Upper lobe of right lung (tissue), 1 donor: ENCODE data around the gene KRT76. TPM values are rescaled to one million over a fixed set of nuclear protein-coding genes. Genes with fewer than 3 reads are reported as not detected.

ENCODE experiments used
- ATAC-seq: fragments of 200-7000 bp; cut with Tn5 transposase; one replicate; pipeline ENCODE4 v1.9.1; 2020; ENCODE audit warnings: mild to moderate bottlenecking, moderate library complexity
- DNase-seq: peaks from one replicate; pipeline ENCODE4 v3.0.0-alpha.2; 2020
- H3K27ac ChIP-seq: fragments of 200-600 bp; one replicate; pipeline ENCODE4 v1.8.0; 2022
- H3K27me3 ChIP-seq: fragments of 200-600 bp; one replicate; pipeline ENCODE4 v1.8.0; 2022; ENCODE audit warnings: mild to moderate bottlenecking
- H3K36me3 ChIP-seq: fragments of 200-600 bp; one replicate; pipeline ENCODE4 v1.8.0; 2022
- H3K4me1 ChIP-seq: fragments of 200-600 bp; one replicate; pipeline ENCODE4 v1.8.0; 2022
- H3K4me3 ChIP-seq: fragments of 200-600 bp; one replicate; pipeline ENCODE4 v1.8.0; 2022; ENCODE audit warnings: mild to moderate bottlenecking
- H3K9me3 ChIP-seq: fragments of 200-600 bp; one replicate; pipeline ENCODE4 v1.8.0; 2022
- intact Hi-C: fragments of 100-400 bp; cut with DNase I; formaldehyde crosslinking; loops from one replicate; pipeline ENCODE4 v1.11.0; 2022
- total RNA-seq: library from RNA; stranded (reverse); fragmentation: NEBNext Ultra II Directional; extraction: Animal tissue kit (Norgen Biotek cat#: 25700); gene quantifications from one replicate; pipeline ENCODE4 v1.2.1, GENCODE V29; 2021
- TF ChIP-seq, protein P1 (sequence below): fragments of 200-600 bp; IDR thresholded peaks from one replicate; pipeline ENCODE4 v1.8.0; 2022; ENCODE audit warnings: antibody characterized with exemption
- donor health status: DM: no; HTN: yes; CAD: no; lungs with severe emphysema.

The KRT76 gene
- total RNA-seq, 1 donor from 2014 or later = not detected

- peaks cover 16% of the 10 kb centered on the region for H3K27me3 ChIP-seq
Observed at GRCh38 chr12:52774629-52775250, 2.4 kb downstream of the KRT76 start.

GRCh38 chr12:52772772-52773171, 4.4 kb downstream of the KRT76 start:
- ATAC-seq = peak; percentile 54
- H3K27ac ChIP-seq = no peak overlapping the region
- DNase-seq = no peak
- H3K9me3 ChIP-seq = no peaks in the 10 kb centered on the region
- intact Hi-C loops = no loop called here
- H3K4me3 ChIP-seq = no peak overlapping the region
- H3K4me1 ChIP-seq = no peaks in the 10 kb centered on the region
- TF ChIP-seq, protein P1, sequence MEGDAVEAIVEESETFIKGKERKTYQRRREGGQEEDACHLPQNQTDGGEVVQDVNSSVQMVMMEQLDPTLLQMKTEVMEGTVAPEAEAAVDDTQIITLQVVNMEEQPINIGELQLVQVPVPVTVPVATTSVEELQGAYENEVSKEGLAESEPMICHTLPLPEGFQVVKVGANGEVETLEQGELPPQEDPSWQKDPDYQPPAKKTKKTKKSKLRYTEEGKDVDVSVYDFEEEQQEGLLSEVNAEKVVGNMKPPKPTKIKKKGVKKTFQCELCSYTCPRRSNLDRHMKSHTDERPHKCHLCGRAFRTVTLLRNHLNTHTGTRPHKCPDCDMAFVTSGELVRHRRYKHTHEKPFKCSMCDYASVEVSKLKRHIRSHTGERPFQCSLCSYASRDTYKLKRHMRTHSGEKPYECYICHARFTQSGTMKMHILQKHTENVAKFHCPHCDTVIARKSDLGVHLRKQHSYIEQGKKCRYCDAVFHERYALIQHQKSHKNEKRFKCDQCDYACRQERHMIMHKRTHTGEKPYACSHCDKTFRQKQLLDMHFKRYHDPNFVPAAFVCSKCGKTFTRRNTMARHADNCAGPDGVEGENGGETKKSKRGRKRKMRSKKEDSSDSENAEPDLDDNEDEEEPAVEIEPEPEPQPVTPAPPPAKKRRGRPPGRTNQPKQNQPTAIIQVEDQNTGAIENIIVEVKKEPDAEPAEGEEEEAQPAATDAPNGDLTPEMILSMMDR = no peak
- peaks cover 6% of the 10 kb centered on the region for H3K27me3 ChIP-seq
- no peaks in the 10 kb centered on the region for H3K36me3 ChIP-seq

More at GRCh38 chr12:52774629-52775250, 2.4 kb downstream of the KRT76 start:
- TF ChIP-seq, protein P1 = no peak
- H3K4me1 ChIP-seq = no peaks in the 10 kb centered on the region
- H3K4me3 ChIP-seq = no peak overlapping the region
- intact Hi-C loops = no loop called here
- no peak overlapping the region for H3K27ac ChIP-seq
- no peaks in the 10 kb centered on the region for H3K9me3 ChIP-seq
- ATAC-seq (no peak), DNase-seq (peak; percentile 37)
- no peaks in the 10 kb centered on the region for H3K36me3 ChIP-seq

GRCh38 chr12:52772188-52772587, 5.0 kb downstream of the KRT76 start:
- intact Hi-C loops = no loop called here
- no peak overlapping the region for H3K4me3 ChIP-seq
- H3K4me1 ChIP-seq = no peaks in the 10 kb centered on the region
- H3K27ac ChIP-seq = no peak overlapping the region
- no peaks in the 10 kb centered on the region for H3K9me3 ChIP-seq
- TF ChIP-seq, protein P1 = no peak
- no peaks in the 10 kb centered on the region for H3K36me3 ChIP-seq
- DNase-seq (no peak), ATAC-seq (no peak)
- H3K27me3 ChIP-seq = peaks cover under 1% of the 10 kb centered on the region

GRCh38 chr12:52771505-52771904, 5.6 kb downstream of the KRT76 start:
- H3K4me3 ChIP-seq = no peak overlapping the region
- ATAC-seq = no peak
- H3K36me3 ChIP-seq = no peaks in the 10 kb centered on the region
- H3K27ac ChIP-seq = no peak overlapping the region
- intact Hi-C loops = no loop called here
- no peaks in the 10 kb centered on the region for H3K9me3 ChIP-seq
- TF ChIP-seq, protein P1 = no peak
- DNase-seq = no peak
- H3K27me3 ChIP-seq = no peaks in the 10 kb centered on the region
- H3K4me1 ChIP-seq = no peaks in the 10 kb centered on the region

DNA sequence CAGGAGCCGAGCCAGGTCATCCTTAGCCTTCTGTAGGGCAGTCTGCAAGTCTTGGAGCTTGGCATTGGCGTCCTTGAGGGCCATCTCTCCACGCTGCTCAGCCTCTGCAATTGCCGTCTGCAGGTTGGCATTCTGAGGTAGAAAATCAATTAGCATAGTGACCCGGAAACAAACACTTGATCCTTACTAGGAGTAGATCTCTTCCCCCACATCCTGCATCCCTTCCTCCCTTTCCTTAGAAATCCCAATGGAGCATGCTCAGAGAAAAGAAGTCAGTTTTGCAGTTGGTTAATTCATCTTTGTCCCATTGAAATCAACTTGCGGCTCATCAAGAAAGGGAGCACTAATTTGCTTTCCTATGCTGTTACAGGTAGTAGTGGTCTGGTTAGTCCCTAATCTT, 6.1 kb downstream of the KRT76 start:
- DNase-seq (no peak), ATAC-seq (no peak)
- no peak overlapping the region for H3K4me3 ChIP-seq
- H3K27me3 ChIP-seq = no peaks in the 10 kb centered on the region
- TF ChIP-seq, protein P1 = no peak
- H3K36me3 ChIP-seq = no peaks in the 10 kb centered on the region
- intact Hi-C loops = no loop called here
- no peak overlapping the region for H3K27ac ChIP-seq
- no peaks in the 10 kb centered on the region for H3K4me1 ChIP-seq
- H3K9me3 ChIP-seq = no peaks in the 10 kb centered on the region

- ATAC-seq = no peak
- no peak overlapping the region for H3K4me3 ChIP-seq
- TF ChIP-seq, protein P1 = no peak
Observed at GRCh38 chr12:52769946-52770345, 7.2 kb downstream of the KRT76 start.

More at GRCh38 chr12:52769946-52770345, 7.2 kb downstream of the KRT76 start:
- no peaks in the 10 kb centered on the region for H3K9me3 ChIP-seq
- H3K27me3 ChIP-seq = no peaks in the 10 kb centered on the region
- no peaks in the 10 kb centered on the region for H3K4me1 ChIP-seq
- H3K36me3 ChIP-seq = no peaks in the 10 kb centered on the region
- intact Hi-C loops = no loop called here
- H3K27ac ChIP-seq = no peak overlapping the region
- DNase-seq = no peak
